GM21360 (cell line): ENCODE results near the gene MYCBPAP.

Experiments used
- ATAC-seq: cut with Tn5 transposase; IDR thresholded peaks from one replicate; pipeline ENCODE4 v1.9.1; 2021; ENCODE audit warnings: mild to moderate bottlenecking, moderate library complexity; ENCODE audit not compliant: unreplicated experiment

MYCBPAP gene

GRCh38 chr17:50569592-50569991 is 61.4 kb downstream of the MYCBPAP start:
- no peak for ATAC-seq

DNA sequence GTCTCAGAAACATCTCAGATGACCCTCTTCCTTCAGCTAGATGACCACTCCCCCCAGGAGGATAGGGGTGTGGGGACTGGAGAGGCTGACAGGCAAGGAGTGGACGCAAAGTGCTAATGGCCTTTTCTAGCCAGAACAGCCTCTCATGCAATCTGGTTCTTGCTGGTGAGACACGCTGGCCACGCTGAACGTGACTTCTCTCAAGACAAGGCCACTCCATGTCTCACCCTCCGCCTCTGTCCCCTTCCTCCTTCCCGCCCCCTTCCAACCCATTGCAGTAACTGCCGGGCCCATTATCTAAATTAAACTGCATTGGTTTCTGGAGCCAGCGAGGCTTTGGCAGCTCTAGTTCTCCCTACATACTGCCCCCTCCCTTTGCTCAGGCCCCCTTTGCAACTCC is 61.8 kb downstream of the MYCBPAP start:
- ATAC-seq: no peak

- ATAC-seq: no peak
These were observed 62.3 kb downstream of the MYCBPAP start for GRCh38 chr17:50570528-50570927.

DNA sequence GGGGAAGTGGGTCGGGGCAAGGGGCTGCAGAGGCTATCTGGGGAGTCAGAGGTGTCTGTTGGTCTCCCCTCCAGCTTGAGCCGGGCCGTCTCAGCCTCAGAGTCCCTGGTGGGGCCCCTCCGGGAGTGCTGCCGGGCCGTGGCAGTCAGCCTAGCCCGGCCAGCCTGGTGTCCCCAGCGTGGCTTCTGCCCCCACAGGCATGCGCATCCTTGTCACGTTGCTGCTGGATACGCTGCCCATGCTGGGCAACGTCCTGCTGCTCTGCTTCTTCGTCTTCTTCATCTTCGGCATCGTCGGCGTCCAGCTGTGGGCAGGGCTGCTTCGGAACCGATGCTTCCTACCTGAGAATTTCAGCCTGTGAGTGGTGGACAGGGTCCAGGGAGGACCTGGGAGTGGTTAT is 63.4 kb downstream of the MYCBPAP start:
- no peak for ATAC-seq

DNA sequence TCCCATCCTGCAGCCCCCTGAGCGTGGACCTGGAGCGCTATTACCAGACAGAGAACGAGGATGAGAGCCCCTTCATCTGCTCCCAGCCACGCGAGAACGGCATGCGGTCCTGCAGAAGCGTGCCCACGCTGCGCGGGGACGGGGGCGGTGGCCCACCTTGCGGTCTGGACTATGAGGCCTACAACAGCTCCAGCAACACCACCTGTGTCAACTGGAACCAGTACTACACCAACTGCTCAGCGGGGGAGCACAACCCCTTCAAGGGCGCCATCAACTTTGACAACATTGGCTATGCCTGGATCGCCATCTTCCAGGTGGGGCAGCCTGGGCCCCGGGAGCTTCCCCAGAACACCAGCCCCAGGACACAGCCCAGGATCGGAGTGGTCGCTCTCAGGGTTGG is 64.3 kb downstream of the MYCBPAP start:
- ATAC-seq: no peak

DNA sequence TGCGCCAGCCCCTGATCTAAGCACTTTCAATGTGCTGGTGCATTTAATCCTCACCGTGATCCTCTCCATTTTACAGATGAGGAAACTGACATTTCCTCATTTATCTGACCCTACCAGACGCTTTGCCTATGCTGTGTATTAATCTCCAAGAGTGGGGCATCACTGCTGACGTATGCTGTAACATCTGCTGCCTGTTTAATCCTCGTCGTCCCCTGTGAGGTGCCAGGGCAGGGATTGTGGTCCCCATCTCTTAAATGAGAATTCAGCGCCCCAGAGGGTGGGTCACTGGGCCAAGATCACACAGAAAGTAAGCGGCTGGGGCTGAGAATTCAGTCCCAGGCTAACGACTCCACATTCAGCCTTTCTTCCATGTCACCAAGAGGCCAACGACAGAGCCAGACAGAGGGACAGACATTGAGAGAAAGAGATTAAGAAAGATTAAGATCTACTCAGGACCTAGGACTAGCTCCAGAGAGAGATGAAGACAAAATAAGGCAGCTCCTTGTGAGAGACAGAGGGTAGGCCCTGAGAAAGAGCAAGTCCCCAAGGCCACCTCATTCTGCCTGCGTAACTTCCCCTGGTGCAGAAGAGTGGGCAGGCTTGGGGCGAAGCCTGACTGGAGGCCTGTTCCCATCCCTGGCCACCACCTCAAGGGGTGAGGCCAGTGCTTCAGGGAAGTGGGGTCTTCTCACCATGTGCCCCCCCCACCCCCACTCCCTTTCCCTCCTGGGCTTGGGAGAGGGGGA is 65.8 kb downstream of the MYCBPAP start:
- ATAC-seq: no peak

- no peak for ATAC-seq
These were observed 67.5 kb downstream of the MYCBPAP start for GRCh38 chr17:50575581-50576210.

DNA sequence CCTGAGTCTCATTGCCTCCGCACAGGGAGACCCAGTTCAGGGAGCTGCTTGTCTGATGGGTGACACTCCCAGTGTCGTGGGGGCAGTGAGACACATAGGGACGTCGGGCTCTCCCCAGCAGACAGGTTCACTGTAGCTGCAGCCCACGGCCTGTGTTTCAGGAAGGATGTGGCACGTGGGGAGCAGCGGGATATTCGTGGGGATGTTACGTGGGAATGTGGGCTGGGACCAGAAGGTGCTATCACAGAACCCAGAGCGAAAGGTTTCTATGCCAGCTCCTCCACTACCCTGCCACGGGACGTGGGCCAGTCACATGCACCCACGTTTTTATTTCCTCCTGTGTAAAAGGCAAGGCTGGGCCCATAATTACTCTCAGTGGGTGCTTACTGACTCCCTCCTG is 68.6 kb downstream of the MYCBPAP start:
- ATAC-seq: no peak

DNA sequence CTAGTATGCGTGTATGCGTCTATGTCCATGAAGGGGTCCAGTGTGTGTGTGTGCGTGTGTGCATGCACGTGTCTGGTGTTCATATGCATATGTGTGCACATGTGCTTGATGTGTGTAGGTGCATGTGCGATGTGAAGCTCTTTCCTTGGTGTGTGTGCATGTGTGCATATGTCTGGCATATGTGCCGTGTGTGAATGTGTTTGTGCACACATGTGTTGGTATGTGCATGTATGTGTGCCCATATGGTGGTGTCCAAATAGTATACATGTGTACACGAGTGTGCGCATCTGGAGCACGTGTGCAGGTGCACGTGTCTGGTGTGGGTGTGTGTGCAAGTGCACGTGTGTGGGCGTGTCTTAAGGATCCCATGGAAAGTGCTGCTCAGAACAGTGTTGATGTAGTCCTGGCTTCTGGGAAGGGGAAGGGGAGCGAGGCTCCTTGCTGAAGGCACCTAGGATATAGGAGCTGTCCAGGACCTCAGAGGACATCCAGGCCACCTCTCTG is 69.3 kb downstream of the MYCBPAP start:
- ATAC-seq: no peak

- ATAC-seq: no peak
These were observed 69.9 kb downstream of the MYCBPAP start for GRCh38 chr17:50578173-50578572.

- ATAC-seq: no peak
These were observed 71.2 kb downstream of the MYCBPAP start for GRCh38 chr17:50579399-50579798.

DNA sequence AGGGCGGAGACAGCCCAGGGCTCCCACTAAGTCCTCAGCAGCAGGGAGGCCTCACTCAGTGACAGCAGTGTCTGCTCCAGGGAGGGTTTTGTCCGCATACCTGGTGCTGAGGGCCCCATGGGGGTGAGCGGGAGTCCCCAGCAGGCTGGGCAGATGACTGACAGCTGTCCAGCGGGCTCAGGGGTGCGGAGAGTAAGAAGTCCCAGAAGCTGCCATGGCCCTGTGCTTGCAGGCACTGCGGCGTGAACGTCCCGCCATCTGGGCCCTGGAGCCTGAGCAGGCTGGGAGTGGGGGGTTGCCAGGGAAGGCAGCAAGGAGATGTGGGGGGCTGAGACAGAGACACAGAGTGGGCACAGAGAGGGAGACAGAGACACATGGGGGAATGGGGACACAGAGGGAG is 72.4 kb downstream of the MYCBPAP start:
- no peak for ATAC-seq
